Fibroblast of lung (primary cell): ENCODE results near the gene CSRP1. TPM values are rescaled to one million over a fixed set of nuclear protein-coding genes. Genes with fewer than 3 reads are reported as not detected.

Experiments
- DNase-seq, 2 donors: peaks; one replicate each; pipeline versions ENCODE4 v3.0.0 to v3.0.0-alpha.2; 2010; ENCODE audit warnings: low read depth in 2 of 2
- H2AFZ ChIP-seq: 2 replicates; pipeline ENCODE4 v1.5.1; 2012; ENCODE audit warnings: low read length, control low read depth, inconsistent platforms
- H3K27ac ChIP-seq: 2 replicates; pipeline ENCODE4 v1.5.1; 2011; ENCODE audit warnings: low read length, control low read depth; ENCODE audit not compliant: insufficient read depth
- H3K27me3 ChIP-seq: 2 replicates; pipeline ENCODE4 v1.5.1; 2011; ENCODE audit warnings: mild to moderate bottlenecking, low read length; ENCODE audit not compliant: control insufficient read depth, insufficient read depth
- H3K36me3 ChIP-seq: 2 replicates; pipeline ENCODE4 v1.5.1; 2011; ENCODE audit warnings: low read length; ENCODE audit not compliant: control insufficient read depth, insufficient read depth
- H3K4me1 ChIP-seq: 2 replicates; pipeline ENCODE4 v1.5.1; 2011; ENCODE audit warnings: low read length; ENCODE audit not compliant: control insufficient read depth, insufficient read depth; ENCODE audit errors: extremely low read depth
- H3K4me2 ChIP-seq: 2 replicates; pipeline ENCODE4 v1.5.1; 2011; ENCODE audit warnings: low read length, control low read depth; ENCODE audit not compliant: insufficient read depth; ENCODE audit errors: extremely low read depth
- H3K4me3 ChIP-seq, 4 experiments: fragments of 200-600 bp in 1 of 4; sonication (generic) in 1 of 4; replicated peaks in 1 of 4; 2 replicates each; pipeline ENCODE4 v1.5.1; 2011 to 2016; ENCODE audit warnings: low read length in 4 of 4, low read depth in 3 of 4, mild to moderate bottlenecking in 3 of 4, control low read depth in 2 of 4, inconsistent platforms in 1 of 4, mixed read lengths in 1 of 4; ENCODE audit not compliant: insufficient read depth in 1 of 4; ENCODE audit errors: control extremely low read depth in 1 of 4
- H3K79me2 ChIP-seq: 2 replicates; pipeline ENCODE4 v1.5.1; 2012; ENCODE audit warnings: mild to moderate bottlenecking, low read length, inconsistent platforms; ENCODE audit not compliant: control insufficient read depth, insufficient read depth
- H3K9ac ChIP-seq: 2 replicates; pipeline ENCODE4 v1.5.1; 2011; ENCODE audit warnings: mild to moderate bottlenecking, low read length, control low read depth; ENCODE audit not compliant: insufficient read depth
- H3K9me3 ChIP-seq: 2 replicates; pipeline ENCODE4 v1.5.1; 2012; ENCODE audit warnings: low read depth, low read length; ENCODE audit not compliant: control insufficient read depth, insufficient read depth
- H4K20me1 ChIP-seq: 2 replicates; pipeline ENCODE4 v1.5.1; 2011; ENCODE audit warnings: low read length; ENCODE audit not compliant: control insufficient read depth, insufficient read depth; ENCODE audit errors: extremely low read depth
- EZH2 ChIP-seq: IDR thresholded peaks from 2 replicates; pipeline ENCODE4 v1.5.1; 2012; ENCODE audit warnings: low read length, control low read depth, mild to moderate bottlenecking; ENCODE audit errors: missing control alignments
- polyA plus RNA-seq, 2 donors: library from polyadenylated mRNA; depleted of rRNA in 1 of 2; stranded (reverse) in 1 of 2; unstranded in 1 of 2; fragments of >200 nt; gene quantifications; 2 replicates each; pipeline ENCODE4 v1.2.1, GENCODE V29; 2011 to 2012; ENCODE audit warnings: missing spikeins in 1 of 2
- total RNA-seq: library from RNA; depleted of rRNA; stranded (reverse); fragments of >200 nt; gene quantifications from 2 replicates; pipeline ENCODE4 v1.2.1, GENCODE V29; 2014
- TF ChIP-seq, protein P1 (sequence below), 2 donors: IDR thresholded peaks in 1 of 2; conservative IDR thresholded peaks in 1 of 2; 1 replicate in 1 of 2; 2 replicates in 1 of 2; pipeline ENCODE4 v1.5.1; 2011 to 2012; ENCODE audit warnings: low read length in 2 of 2, control low read depth in 1 of 2, inconsistent platforms in 1 of 2, low read depth in 1 of 2, mild to moderate bottlenecking in 1 of 2

The CSRP1 gene
- total and polyA plus RNA-seq, 2 donors (not counting 1 experiment from before 2014, with no cell fraction given) = 195 to 1,081 TPM

GRCh38 chr1:201545851-201546492 is 39.0 kb upstream of the CSRP1 start:
- H3K4me3 ChIP-seq = no peak overlapping the region
- peaks cover 5% of the 10 kb centered on the region for H3K4me1 ChIP-seq
- no peaks in the 10 kb centered on the region for H3K27me3 ChIP-seq
- H3K79me2 ChIP-seq = peaks cover 63% of the 10 kb centered on the region
- TF ChIP-seq, protein P1, sequence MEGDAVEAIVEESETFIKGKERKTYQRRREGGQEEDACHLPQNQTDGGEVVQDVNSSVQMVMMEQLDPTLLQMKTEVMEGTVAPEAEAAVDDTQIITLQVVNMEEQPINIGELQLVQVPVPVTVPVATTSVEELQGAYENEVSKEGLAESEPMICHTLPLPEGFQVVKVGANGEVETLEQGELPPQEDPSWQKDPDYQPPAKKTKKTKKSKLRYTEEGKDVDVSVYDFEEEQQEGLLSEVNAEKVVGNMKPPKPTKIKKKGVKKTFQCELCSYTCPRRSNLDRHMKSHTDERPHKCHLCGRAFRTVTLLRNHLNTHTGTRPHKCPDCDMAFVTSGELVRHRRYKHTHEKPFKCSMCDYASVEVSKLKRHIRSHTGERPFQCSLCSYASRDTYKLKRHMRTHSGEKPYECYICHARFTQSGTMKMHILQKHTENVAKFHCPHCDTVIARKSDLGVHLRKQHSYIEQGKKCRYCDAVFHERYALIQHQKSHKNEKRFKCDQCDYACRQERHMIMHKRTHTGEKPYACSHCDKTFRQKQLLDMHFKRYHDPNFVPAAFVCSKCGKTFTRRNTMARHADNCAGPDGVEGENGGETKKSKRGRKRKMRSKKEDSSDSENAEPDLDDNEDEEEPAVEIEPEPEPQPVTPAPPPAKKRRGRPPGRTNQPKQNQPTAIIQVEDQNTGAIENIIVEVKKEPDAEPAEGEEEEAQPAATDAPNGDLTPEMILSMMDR (conservative IDR thresholded peaks at IDR 0.05 in 1 of 2, IDR thresholded peaks at IDR 0.05 in 1 of 2; ENCODE audit: low read depth in 1 of 2, low read length in 2 of 2) = no peak
- no peak for TF ChIP-seq EZH2
- H2AFZ ChIP-seq = no peak overlapping the region
- no peak for DNase-seq
- H3K9ac ChIP-seq = no peak overlapping the region
- no peak overlapping the region for H3K27ac ChIP-seq
- no peaks in the 10 kb centered on the region for H3K9me3 ChIP-seq
- no peaks in the 10 kb centered on the region for H4K20me1 ChIP-seq
- no peaks in the 10 kb centered on the region for H3K36me3 ChIP-seq
- no peak overlapping the region for H3K4me2 ChIP-seq

- H3K27ac ChIP-seq = no peak overlapping the region
- no peak for DNase-seq
- H3K79me2 ChIP-seq = peaks cover 71% of the 10 kb centered on the region
- peaks cover 5% of the 10 kb centered on the region for H3K4me1 ChIP-seq
- no peak overlapping the region for H2AFZ ChIP-seq
- H3K36me3 ChIP-seq = no peaks in the 10 kb centered on the region
- H3K27me3 ChIP-seq = no peaks in the 10 kb centered on the region
- no peaks in the 10 kb centered on the region for H3K9me3 ChIP-seq
- no peak overlapping the region for H3K9ac ChIP-seq
- no peak overlapping the region for H3K4me3 ChIP-seq
- TF ChIP-seq, protein P1 (conservative IDR thresholded peaks at IDR 0.05 in 1 of 2, IDR thresholded peaks at IDR 0.05 in 1 of 2; ENCODE audit: low read depth in 1 of 2, low read length in 2 of 2) = no peak
- TF ChIP-seq EZH2 = no peak
- H3K4me2 ChIP-seq = no peak overlapping the region
- H4K20me1 ChIP-seq = no peaks in the 10 kb centered on the region
Measured at GRCh38 chr1:201544710-201545109, 37.8 kb upstream of the CSRP1 start.

DNA sequence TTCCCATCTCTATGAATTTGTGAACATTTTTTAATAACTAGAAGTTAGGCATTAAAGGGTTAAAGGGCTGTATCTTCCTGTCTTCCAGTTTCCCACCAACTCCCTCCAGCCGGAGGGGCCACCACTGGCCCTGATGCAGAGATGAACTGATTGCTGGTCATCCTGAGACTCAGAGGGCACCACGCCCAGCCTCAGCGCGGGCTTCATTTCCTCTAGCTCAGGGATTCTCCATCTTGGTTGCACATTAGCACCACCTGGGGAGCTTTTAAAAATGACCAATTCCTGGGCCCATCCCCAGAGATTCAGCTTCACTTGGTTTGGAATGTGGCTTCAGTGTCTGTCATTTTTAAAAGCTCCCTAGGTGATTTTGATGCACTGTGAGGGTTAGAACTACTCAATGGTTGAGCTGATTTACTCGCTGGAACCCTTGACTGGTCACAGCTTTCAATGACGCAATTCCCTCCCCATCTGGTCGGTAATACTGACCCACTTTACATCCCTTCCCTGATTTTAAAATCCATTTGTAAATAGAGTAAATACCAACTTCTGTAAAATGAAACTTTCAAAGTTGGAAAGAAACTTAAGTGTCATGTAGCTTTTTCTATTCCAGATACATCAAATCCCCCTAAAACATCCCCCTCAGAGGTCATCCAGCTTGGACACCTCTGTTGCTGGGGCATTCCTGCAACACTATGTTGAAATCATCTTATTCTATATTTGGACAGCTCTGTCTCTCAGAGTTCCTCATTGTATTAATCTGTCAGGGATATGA is 37.1 kb upstream of the CSRP1 start:
- Histone ChIP-seq H3K27me3 (no peaks in the 10 kb centered on the region), H2AFZ (no peak overlapping the region), H3K4me2 (no peak overlapping the region), H3K27ac (no peak overlapping the region), H3K4me1 (peaks cover 5% of the 10 kb centered on the region), H3K9ac (no peak overlapping the region), H3K9me3 (no peaks in the 10 kb centered on the region), H3K36me3 (no peaks in the 10 kb centered on the region), H3K79me2 (peaks cover 76% of the 10 kb centered on the region), H3K4me3 (no peak overlapping the region), H4K20me1 (no peaks in the 10 kb centered on the region)
- TF ChIP-seq, protein P1 (conservative IDR thresholded peaks at IDR 0.05 in 1 of 2, IDR thresholded peaks at IDR 0.05 in 1 of 2; ENCODE audit: low read depth in 1 of 2, low read length in 2 of 2) = no peak
- TF ChIP-seq EZH2 = no peak
- DNase-seq = no peak
